G401 (cell line): ENCODE measurements around the gene DOK4. TPM values are rescaled to one million over a fixed set of nuclear protein-coding genes. Genes with fewer than 3 reads are reported as not detected.

Source experiments
- DNase-seq: peaks from one replicate; pipeline ENCODE4 v3.0.0-alpha.2; 2015; ENCODE audit warnings: low spot score
- in situ Hi-C: cut with HindIII; loops from 2 replicates; pipeline ENCODE4 v1.10.0; 2016; ENCODE audit warnings: low sequenced_read_pairs, mixed read lengths
- total RNA-seq: library from RNA; depleted of rRNA; stranded (reverse); fragments of >200 nt; shearing (Covaris generic); gene quantifications from 2 replicates; pipeline ENCODE4 v1.2.3, GENCODE V29; 2014; rRNA removed

The DOK4 gene
- total RNA-seq = 33.7 and 45.5 TPM in 2 replicates

- DNase-seq = peak; percentile 81
- in situ Hi-C loops = no loop called here
These were observed at the start of gene DOK4 for GRCh38 chr16:57485916-57486857. Gene DOK4, minus strand, starts transcription at chr16:57486493. Its CDS starts 6,986 bp downstream, at chr16:57479507.

- DNase-seq = peak; percentile 67
- in situ Hi-C loops = no loop called here
These were observed 49.5 kb upstream of the DOK4 start for GRCh38 chr16:57535680-57536305.

GRCh38 chr16:57534881-57535658, 48.8 kb upstream of the DOK4 start:
- in situ Hi-C loops = no loop called here
- no peak for DNase-seq

GRCh38 chr16:57534337-57534880, 48.1 kb upstream of the DOK4 start:
- in situ Hi-C loops = no loop called here

GRCh38 chr16:57533431-57534336, 47.4 kb upstream of the DOK4 start:
- no peak for DNase-seq
- in situ Hi-C loops = no loop called here

More at GRCh38 chr16:57534337-57534880, 48.1 kb upstream of the DOK4 start:
- DNase-seq = no peak

GRCh38 chr16:57532266-57532625, 46.0 kb upstream of the DOK4 start:
- in situ Hi-C loops = no loop called here
- no peak for DNase-seq

GRCh38 chr16:57531635-57532265, 45.5 kb upstream of the DOK4 start:
- DNase-seq = no peak

GRCh38 chr16:57531253-57531575, 44.9 kb upstream of the DOK4 start:
- no peak for DNase-seq
- in situ Hi-C loops = no loop called here

More at GRCh38 chr16:57531635-57532265, 45.5 kb upstream of the DOK4 start:
- in situ Hi-C loops = no loop called here

- DNase-seq = no peak
- in situ Hi-C loops = no loop called here
These were observed 44.4 kb upstream of the DOK4 start for GRCh38 chr16:57530522-57531252.

GRCh38 chr16:57530104-57530521, 43.8 kb upstream of the DOK4 start:
- no peak for DNase-seq
- in situ Hi-C loops = no loop called here

- no peak for DNase-seq
- in situ Hi-C loops = no loop called here
These were observed 43.3 kb upstream of the DOK4 start for GRCh38 chr16:57529391-57530103.

- DNase-seq = no peak
- in situ Hi-C loops = no loop called here
These were observed 42.5 kb upstream of the DOK4 start for GRCh38 chr16:57528499-57529390.

- DNase-seq = no peak
- in situ Hi-C loops = no loop called here
These were observed 41.5 kb upstream of the DOK4 start for GRCh38 chr16:57527610-57528360.

GRCh38 chr16:57527027-57527426, 40.7 kb upstream of the DOK4 start:
- in situ Hi-C loops = no loop called here
- no peak for DNase-seq

GRCh38 chr16:57526498-57526897, 40.2 kb upstream of the DOK4 start:
- no peak for DNase-seq
- in situ Hi-C loops = no loop called here
